HL-60 (cell line): ENCODE results near the gene POU2F1.

ENCODE experiments used
- DNase-seq, 2 experiments: peaks; one replicate each; pipeline ENCODE4 v3.0.0-alpha.2; 2010 to 2020; ENCODE audit warnings: low read depth in 1 of 2, low spot score in 1 of 2
- H3K27ac ChIP-seq: fragments of 250-450 bp; sonication (Bioruptor Pico); replicated peaks from 2 replicates; pipeline ENCODE4 v1.5.1; 2020; ENCODE audit warnings: mild to moderate bottlenecking, moderate library complexity
- H3K27me3 ChIP-seq: fragments of 250-450 bp; sonication (Bioruptor Pico); 2 replicates; pipeline ENCODE4 v1.5.1; 2021; ENCODE audit warnings: mild to moderate bottlenecking, moderate library complexity; ENCODE audit not compliant: insufficient read depth, poor library complexity, severe bottlenecking
- H3K4me3 ChIP-seq: replicated peaks from 2 replicates; pipeline ENCODE4 v1.5.1; 2011; ENCODE audit warnings: mild to moderate bottlenecking, control low read depth, low read length; ENCODE audit not compliant: insufficient read depth
- GABPA ChIP-seq: IDR thresholded peaks from 2 replicates; pipeline ENCODE4 v1.6.1; 2012; ENCODE audit warnings: low read depth
- POLR2AphosphoS5 ChIP-seq: IDR thresholded peaks from 2 replicates; pipeline ENCODE4 v1.6.1; 2012; ENCODE audit warnings: low read depth
- SPI1 ChIP-seq: IDR thresholded peaks from 2 replicates; pipeline ENCODE4 v1.6.1; 2012; ENCODE audit warnings: low read depth, mild to moderate bottlenecking, borderline replicate concordance
- TF ChIP-seq, protein P1 (sequence below): IDR thresholded peaks from one replicate; pipeline ENCODE4 v1.5.1; 2011; ENCODE audit warnings: low read length, control low read depth, inconsistent platforms; ENCODE audit not compliant: insufficient read depth
- TF ChIP-seq, protein P2 (sequence below): IDR thresholded peaks from 2 replicates; pipeline ENCODE4 v1.6.1; 2012; ENCODE audit warnings: low read depth; ENCODE audit not compliant: insufficient replicate concordance

POU2F1 gene

DNA sequence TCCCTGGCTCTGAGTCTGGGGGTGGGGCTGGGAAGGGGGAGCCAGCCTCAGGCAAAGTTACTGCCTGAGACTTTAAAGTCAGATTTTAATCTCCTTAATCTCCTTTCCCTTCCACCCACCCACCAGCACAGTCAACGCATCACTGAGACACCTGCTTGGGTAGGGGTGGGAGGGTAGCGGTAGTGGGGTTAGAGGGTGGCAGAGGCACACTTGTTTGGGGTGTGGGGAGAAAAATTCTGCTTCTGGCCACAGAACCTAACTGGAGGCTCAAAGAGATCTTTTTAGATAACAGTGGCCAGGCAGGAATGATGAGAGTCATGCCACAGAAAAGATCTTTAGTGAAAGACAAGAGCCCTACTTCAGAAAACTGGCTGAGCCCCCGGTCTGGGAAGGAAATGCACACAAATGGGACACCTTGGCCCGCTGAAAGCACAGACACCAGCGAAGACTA lies 253.5 kb downstream of the POU2F1 start:
- Histone ChIP-seq H3K27me3 (no peaks in the 10 kb centered on the region), H3K27ac (no peak overlapping the region), H3K4me3 (no peak overlapping the region)
- no peak for DNase-seq
- no peak for TF ChIP-seq SPI1
- TF ChIP-seq POLR2AphosphoS5, result no peak
- TF ChIP-seq, protein P1, sequence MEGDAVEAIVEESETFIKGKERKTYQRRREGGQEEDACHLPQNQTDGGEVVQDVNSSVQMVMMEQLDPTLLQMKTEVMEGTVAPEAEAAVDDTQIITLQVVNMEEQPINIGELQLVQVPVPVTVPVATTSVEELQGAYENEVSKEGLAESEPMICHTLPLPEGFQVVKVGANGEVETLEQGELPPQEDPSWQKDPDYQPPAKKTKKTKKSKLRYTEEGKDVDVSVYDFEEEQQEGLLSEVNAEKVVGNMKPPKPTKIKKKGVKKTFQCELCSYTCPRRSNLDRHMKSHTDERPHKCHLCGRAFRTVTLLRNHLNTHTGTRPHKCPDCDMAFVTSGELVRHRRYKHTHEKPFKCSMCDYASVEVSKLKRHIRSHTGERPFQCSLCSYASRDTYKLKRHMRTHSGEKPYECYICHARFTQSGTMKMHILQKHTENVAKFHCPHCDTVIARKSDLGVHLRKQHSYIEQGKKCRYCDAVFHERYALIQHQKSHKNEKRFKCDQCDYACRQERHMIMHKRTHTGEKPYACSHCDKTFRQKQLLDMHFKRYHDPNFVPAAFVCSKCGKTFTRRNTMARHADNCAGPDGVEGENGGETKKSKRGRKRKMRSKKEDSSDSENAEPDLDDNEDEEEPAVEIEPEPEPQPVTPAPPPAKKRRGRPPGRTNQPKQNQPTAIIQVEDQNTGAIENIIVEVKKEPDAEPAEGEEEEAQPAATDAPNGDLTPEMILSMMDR, result no peak
- TF ChIP-seq GABPA, result no peak
- TF ChIP-seq, protein P2, sequence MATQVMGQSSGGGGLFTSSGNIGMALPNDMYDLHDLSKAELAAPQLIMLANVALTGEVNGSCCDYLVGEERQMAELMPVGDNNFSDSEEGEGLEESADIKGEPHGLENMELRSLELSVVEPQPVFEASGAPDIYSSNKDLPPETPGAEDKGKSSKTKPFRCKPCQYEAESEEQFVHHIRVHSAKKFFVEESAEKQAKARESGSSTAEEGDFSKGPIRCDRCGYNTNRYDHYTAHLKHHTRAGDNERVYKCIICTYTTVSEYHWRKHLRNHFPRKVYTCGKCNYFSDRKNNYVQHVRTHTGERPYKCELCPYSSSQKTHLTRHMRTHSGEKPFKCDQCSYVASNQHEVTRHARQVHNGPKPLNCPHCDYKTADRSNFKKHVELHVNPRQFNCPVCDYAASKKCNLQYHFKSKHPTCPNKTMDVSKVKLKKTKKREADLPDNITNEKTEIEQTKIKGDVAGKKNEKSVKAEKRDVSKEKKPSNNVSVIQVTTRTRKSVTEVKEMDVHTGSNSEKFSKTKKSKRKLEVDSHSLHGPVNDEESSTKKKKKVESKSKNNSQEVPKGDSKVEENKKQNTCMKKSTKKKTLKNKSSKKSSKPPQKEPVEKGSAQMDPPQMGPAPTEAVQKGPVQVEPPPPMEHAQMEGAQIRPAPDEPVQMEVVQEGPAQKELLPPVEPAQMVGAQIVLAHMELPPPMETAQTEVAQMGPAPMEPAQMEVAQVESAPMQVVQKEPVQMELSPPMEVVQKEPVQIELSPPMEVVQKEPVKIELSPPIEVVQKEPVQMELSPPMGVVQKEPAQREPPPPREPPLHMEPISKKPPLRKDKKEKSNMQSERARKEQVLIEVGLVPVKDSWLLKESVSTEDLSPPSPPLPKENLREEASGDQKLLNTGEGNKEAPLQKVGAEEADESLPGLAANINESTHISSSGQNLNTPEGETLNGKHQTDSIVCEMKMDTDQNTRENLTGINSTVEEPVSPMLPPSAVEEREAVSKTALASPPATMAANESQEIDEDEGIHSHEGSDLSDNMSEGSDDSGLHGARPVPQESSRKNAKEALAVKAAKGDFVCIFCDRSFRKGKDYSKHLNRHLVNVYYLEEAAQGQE, result no peak

GRCh38 chr1:167476061-167476460 lies 255.4 kb downstream of the POU2F1 start:
- Histone ChIP-seq H3K4me3 (no peak overlapping the region), H3K27me3 (no peaks in the 10 kb centered on the region), H3K27ac (no peak overlapping the region)
- DNase-seq, result no peak
- TF ChIP-seq SPI1, result no peak
- TF ChIP-seq POLR2AphosphoS5, result no peak
- TF ChIP-seq, protein P2, result no peak
- TF ChIP-seq, protein P1, result no peak
- TF ChIP-seq GABPA, result no peak
